Measurements from ENCODE around the gene CUBN. TPM values are rescaled to one million over a fixed set of nuclear protein-coding genes. Genes with fewer than 3 reads are reported as not detected.

Gene CUBN
- total RNA-seq, 8 experiments from 2014 or later, result 0.58 to 23.2 (median 1.4) TPM

- in situ Hi-C loops (cut with MboI; ENCODE audit: low pct_unique_long_range_greater_than_20kb in 2 of 9, low sequenced_read_pairs in 9 of 9, unreplicated experiment in 9 of 9), result no loop called here
- ATAC-seq (replicated peaks in 6 of 8), result peak in 5 of 8 experiments; percentile 80 to 88 (median 83)
- Histone ChIP-seq H3K27ac (peak overlapping the region; percentile 88 to 89), H3K4me3 (no peak overlapping the region), H3K4me1 (replicated peaks in 1 of 2) (peaks cover 51 to 52% of the 10 kb centered on the region in 2 donors)
- WGBS, 10 experiments, result 10 to 83% (median 43%) methylated on average over 1 to 7 of the region's 12 CpGs; no CpG with 5 or more reads in 1 of the 10 experiments
These were observed 122.8 kb downstream of the CUBN start for GRCh38 chr10:17006631-17007417.

GRCh38 chr10:17005621-17006566 is 123.7 kb downstream of the CUBN start:
- H3K4me3 ChIP-seq, result no peak overlapping the region
- in situ Hi-C loops (cut with MboI; ENCODE audit: low pct_unique_long_range_greater_than_20kb in 2 of 9, low sequenced_read_pairs in 9 of 9, unreplicated experiment in 9 of 9), result no loop called here
- WGBS, 10 experiments, result 30 to 88% (median 75%) methylated on average over 1 to 6 of the region's 8 CpGs; no CpG with 5 or more reads in 1 of the 10 experiments
- no peak for ATAC-seq (replicated peaks in 6 of 8)
- peaks cover 52 to 53% of the 10 kb centered on the region in 2 donors for H3K4me1 ChIP-seq (replicated peaks in 1 of 2)
- H3K27ac ChIP-seq, result peak overlapping the region; percentile 87 to 88

- ATAC-seq (replicated peaks in 6 of 8), result no peak
- Histone ChIP-seq H3K4me1 (replicated peaks in 1 of 2) (peaks cover 52 to 53% of the 10 kb centered on the region in 2 donors), H3K27ac (no peak overlapping the region), H3K4me3 (no peak overlapping the region)
- 80 to 100% (median 97%) methylated on average over 1 to 5 of the region's 6 CpGs for WGBS, 10 experiments
- in situ Hi-C loops (cut with MboI; ENCODE audit: low pct_unique_long_range_greater_than_20kb in 2 of 9, low sequenced_read_pairs in 9 of 9, unreplicated experiment in 9 of 9), result no loop called here
These were observed 124.7 kb downstream of the CUBN start for GRCh38 chr10:17004801-17005380.

- peak overlapping the region; percentile 8 to 61 for H3K27ac ChIP-seq
- in situ Hi-C loops (cut with MboI; ENCODE audit: low pct_unique_long_range_greater_than_20kb in 2 of 9, low sequenced_read_pairs in 9 of 9, unreplicated experiment in 9 of 9), result no loop called here
- peaks cover 41 to 52% of the 10 kb centered on the region in 2 donors for H3K4me1 ChIP-seq (replicated peaks in 1 of 2)
- no peak overlapping the region for H3K4me3 ChIP-seq
- ATAC-seq (replicated peaks in 6 of 8), result peak in 5 of 8 experiments; percentile 15 to 63 (median 56)
- WGBS, 10 experiments, result 30 to 100% (median 68%) methylated on average over 1 to 7 of the region's 7 CpGs
These were observed 125.8 kb downstream of the CUBN start for GRCh38 chr10:17003651-17004286.

GRCh38 chr10:17003151-17003550 is 126.5 kb downstream of the CUBN start:
- in situ Hi-C loops (cut with MboI; ENCODE audit: low pct_unique_long_range_greater_than_20kb in 2 of 9, low sequenced_read_pairs in 9 of 9, unreplicated experiment in 9 of 9), result no loop called here
- Histone ChIP-seq H3K27ac (no peak overlapping the region), H3K4me3 (no peak overlapping the region), H3K4me1 (replicated peaks in 1 of 2) (peaks cover 35 to 46% of the 10 kb centered on the region in 2 donors)
- peak in 7 of 8 experiments; percentile 13 to 75 (median 38) for ATAC-seq (replicated peaks in 6 of 8)
- 9 to 78% (median 41%) methylated on average over 1 to 7 of the region's 7 CpGs for WGBS, 10 experiments

GRCh38 chr10:17001961-17002749 is 127.5 kb downstream of the CUBN start:
- in situ Hi-C loops (cut with MboI; ENCODE audit: low pct_unique_long_range_greater_than_20kb in 2 of 9, low sequenced_read_pairs in 9 of 9, unreplicated experiment in 9 of 9), result no loop called here
- ATAC-seq (replicated peaks in 6 of 8), result peak in 3 of 8 experiments; percentile 40 to 71 (median 63)
- Histone ChIP-seq H3K27ac (peak overlapping the region in 1 of 2 donors; percentile 44), H3K4me1 (replicated peaks in 1 of 2) (peaks cover 25 to 36% of the 10 kb centered on the region in 2 donors), H3K4me3 (no peak overlapping the region)
- 30 to 83% (median 70%) methylated on average over 2 to 8 of the region's 8 CpGs; no CpG with 5 or more reads in 1 of the 10 experiments for WGBS, 10 experiments

GRCh38 chr10:17001297-17001744 is 128.3 kb downstream of the CUBN start:
- in situ Hi-C loops (cut with MboI; ENCODE audit: low pct_unique_long_range_greater_than_20kb in 2 of 9, low sequenced_read_pairs in 9 of 9, unreplicated experiment in 9 of 9), result no loop called here
- 33 to 100% (median 78%) methylated on average over 1 to 7 of the region's 9 CpGs for WGBS, 10 experiments
- Histone ChIP-seq H3K4me3 (no peak overlapping the region), H3K4me1 (replicated peaks in 1 of 2) (peaks cover 21 to 33% of the 10 kb centered on the region in 2 donors), H3K27ac (no peak overlapping the region)
- no peak for ATAC-seq (replicated peaks in 6 of 8)

- 62 to 100% (median 78%) methylated on average over 1 to 8 of the region's 10 CpGs for WGBS, 10 experiments
- Histone ChIP-seq H3K27ac (no peak overlapping the region), H3K4me3 (no peak overlapping the region), H3K4me1 (replicated peaks in 1 of 2) (peaks cover 22 to 35% of the 10 kb centered on the region in 2 donors)
- in situ Hi-C loops (cut with MboI; ENCODE audit: low pct_unique_long_range_greater_than_20kb in 2 of 9, low sequenced_read_pairs in 9 of 9, unreplicated experiment in 9 of 9), result loop anchor here in 1 of 9 experiments (25.0 kb wide), 1 partner anchor 237 kb away; the partner anchor contains the start of gene VIM
- ATAC-seq (replicated peaks in 6 of 8), result no peak
These were observed 129.8 kb downstream of the CUBN start for GRCh38 chr10:16999665-17000451.

- 19 to 100% (median 72%) methylated on average over 3 to 6 of the region's 6 CpGs; no CpG with 5 or more reads in 2 of the 10 experiments for WGBS, 10 experiments
- H3K27ac ChIP-seq, result no peak overlapping the region
- ATAC-seq (replicated peaks in 6 of 8), result peak in 1 of 8 experiments; percentile 23
- peaks cover 4 to 9% of the 10 kb centered on the region in 2 donors for H3K4me1 ChIP-seq (replicated peaks in 1 of 2)
- in situ Hi-C loops (cut with MboI; ENCODE audit: low pct_unique_long_range_greater_than_20kb in 2 of 9, low sequenced_read_pairs in 9 of 9, unreplicated experiment in 9 of 9), result loop anchor here in 1 of 9 experiments (25.0 kb wide), 1 partner anchor 241 kb away; the partner anchor contains the start of gene VIM
- no peak overlapping the region for H3K4me3 ChIP-seq
These were observed 133.1 kb downstream of the CUBN start for GRCh38 chr10:16996530-16996964.

GRCh38 chr10:16995867-16996529 is 133.6 kb downstream of the CUBN start:
- Histone ChIP-seq H3K4me3 (no peak overlapping the region), H3K27ac (no peak overlapping the region), H3K4me1 (replicated peaks in 1 of 2) (peaks cover 4 to 9% of the 10 kb centered on the region in 2 donors)
- WGBS, 10 experiments, result 20 to 86% (median 42%) methylated on average over 1 to 6 of the region's 6 CpGs; no CpG with 5 or more reads in 1 of the 10 experiments
- peak in 7 of 8 experiments; percentile 29 to 79 (median 39) for ATAC-seq (replicated peaks in 6 of 8)
- in situ Hi-C loops (cut with MboI; ENCODE audit: low pct_unique_long_range_greater_than_20kb in 2 of 9, low sequenced_read_pairs in 9 of 9, unreplicated experiment in 9 of 9), result loop anchor here in 1 of 9 experiments (25.0 kb wide), 1 partner anchor 241 kb away; the partner anchor contains the start of gene VIM
